IPS-18a (cell line): ENCODE results near the gene PMEPA1.

ENCODE experiments used
- H3K27ac ChIP-seq: one replicate; pipeline ENCODE4 v1.5.1; 2013; ENCODE audit warnings: low read length
- H3K27me3 ChIP-seq: one replicate; pipeline ENCODE4 v1.6.1; 2013; ENCODE audit warnings: mild to moderate bottlenecking, low read length; ENCODE audit not compliant: control insufficient read depth, insufficient read depth
- H3K36me3 ChIP-seq: one replicate; pipeline ENCODE4 v1.6.1; 2013; ENCODE audit warnings: low read depth, low read length; ENCODE audit not compliant: control insufficient read depth
- H3K4me1 ChIP-seq: one replicate; pipeline ENCODE4 v1.6.1; 2013; ENCODE audit warnings: low read depth, low read length; ENCODE audit not compliant: control insufficient read depth
- H3K4me3 ChIP-seq: one replicate; pipeline ENCODE4 v1.5.1; 2013; ENCODE audit warnings: low read length
- H3K9ac ChIP-seq: one replicate; pipeline ENCODE4 v1.6.1; 2013; ENCODE audit warnings: mild to moderate bottlenecking, low read length, moderate library complexity
- H3K9me3 ChIP-seq: one replicate; pipeline ENCODE4 v1.6.1; 2013; ENCODE audit warnings: low read depth, low read length; ENCODE audit not compliant: control insufficient read depth

Gene PMEPA1

GRCh38 chr20:57715268-57715904 lies 5.6 kb upstream of the PMEPA1 start:
- no peaks in the 10 kb centered on the region for H3K9me3 ChIP-seq
- H3K27me3 ChIP-seq, result peaks cover 24% of the 10 kb centered on the region
- no peak overlapping the region for H3K4me3 ChIP-seq
- peaks cover 12% of the 10 kb centered on the region for H3K4me1 ChIP-seq
- no peak overlapping the region for H3K27ac ChIP-seq
- H3K36me3 ChIP-seq, result no peaks in the 10 kb centered on the region
- no peak overlapping the region for H3K9ac ChIP-seq

- H3K9me3 ChIP-seq, result no peaks in the 10 kb centered on the region
- H3K4me3 ChIP-seq, result no peak overlapping the region
- H3K27me3 ChIP-seq, result peaks cover 23% of the 10 kb centered on the region
- H3K9ac ChIP-seq, result no peak overlapping the region
- peaks cover 12% of the 10 kb centered on the region for H3K4me1 ChIP-seq
- H3K27ac ChIP-seq, result no peak overlapping the region
- H3K36me3 ChIP-seq, result no peaks in the 10 kb centered on the region
Measured at GRCh38 chr20:57714409-57715267, 4.8 kb upstream of the PMEPA1 start.

- Histone ChIP-seq H3K4me3 (no peak overlapping the region), H3K4me1 (peaks cover 12% of the 10 kb centered on the region), H3K36me3 (no peaks in the 10 kb centered on the region), H3K9ac (no peak overlapping the region), H3K27ac (no peak overlapping the region), H3K27me3 (peaks cover 19% of the 10 kb centered on the region), H3K9me3 (no peaks in the 10 kb centered on the region)
Measured at GRCh38 chr20:57713951-57714350, 4.1 kb upstream of the PMEPA1 start.

GRCh38 chr20:57713505-57713903 lies 3.7 kb upstream of the PMEPA1 start:
- Histone ChIP-seq H3K9me3 (no peaks in the 10 kb centered on the region), H3K27ac (no peak overlapping the region), H3K4me3 (no peak overlapping the region), H3K4me1 (peaks cover 13% of the 10 kb centered on the region), H3K9ac (no peak overlapping the region), H3K27me3 (peaks cover 23% of the 10 kb centered on the region), H3K36me3 (no peaks in the 10 kb centered on the region)

GRCh38 chr20:57712851-57713504 lies 3.2 kb upstream of the PMEPA1 start:
- Histone ChIP-seq H3K9me3 (no peaks in the 10 kb centered on the region), H3K4me1 (peaks cover 18% of the 10 kb centered on the region), H3K9ac (no peak overlapping the region), H3K27ac (no peak overlapping the region), H3K27me3 (peaks cover 28% of the 10 kb centered on the region), H3K36me3 (no peaks in the 10 kb centered on the region), H3K4me3 (no peak overlapping the region)

GRCh38 chr20:57712341-57712740 lies 2.5 kb upstream of the PMEPA1 start:
- no peak overlapping the region for H3K4me3 ChIP-seq
- H3K9ac ChIP-seq, result no peak overlapping the region
- H3K27me3 ChIP-seq, result peaks cover 33% of the 10 kb centered on the region
- no peak overlapping the region for H3K27ac ChIP-seq
- no peaks in the 10 kb centered on the region for H3K36me3 ChIP-seq
- peaks cover 23% of the 10 kb centered on the region for H3K4me1 ChIP-seq
- no peaks in the 10 kb centered on the region for H3K9me3 ChIP-seq

- no peak overlapping the region for H3K27ac ChIP-seq
Measured at GRCh38 chr20:57711826-57712225, 2.0 kb upstream of the PMEPA1 start.

GRCh38 chr20:57711311-57711712 lies 1.5 kb upstream of the PMEPA1 start:
- Histone ChIP-seq H3K9me3 (no peaks in the 10 kb centered on the region), H3K27me3 (peaks cover 33% of the 10 kb centered on the region), H3K4me1 (peaks cover 29% of the 10 kb centered on the region), H3K9ac (peak overlapping the region; percentile 90), H3K4me3 (peak overlapping the region; percentile 91), H3K36me3 (no peaks in the 10 kb centered on the region), H3K27ac (no peak overlapping the region)

More at GRCh38 chr20:57711826-57712225, 2.0 kb upstream of the PMEPA1 start:
- Histone ChIP-seq H3K4me3 (no peak overlapping the region), H3K9me3 (no peaks in the 10 kb centered on the region), H3K27me3 (peaks cover 33% of the 10 kb centered on the region), H3K4me1 (peaks cover 25% of the 10 kb centered on the region), H3K36me3 (no peaks in the 10 kb centered on the region), H3K9ac (no peak overlapping the region)

- Histone ChIP-seq H3K4me3 (peak overlapping the region; percentile 91), H3K9ac (peak overlapping the region; percentile 90)
Measured at GRCh38 chr20:57710841-57711240, 1.0 kb upstream of the PMEPA1 start.

GRCh38 chr20:57708694-57709673 lies 831 bp downstream of the PMEPA1 start:
- Histone ChIP-seq H3K4me1 (peaks cover 29% of the 10 kb centered on the region), H3K27me3 (peaks cover 33% of the 10 kb centered on the region), H3K9ac (peak overlapping the region; percentile 64), H3K36me3 (no peaks in the 10 kb centered on the region), H3K4me3 (peak overlapping the region; percentile 84), H3K9me3 (no peaks in the 10 kb centered on the region), H3K27ac (no peak overlapping the region)

More at GRCh38 chr20:57710841-57711240, 1.0 kb upstream of the PMEPA1 start:
- H3K9me3 ChIP-seq, result no peaks in the 10 kb centered on the region
- no peaks in the 10 kb centered on the region for H3K36me3 ChIP-seq
- peaks cover 29% of the 10 kb centered on the region for H3K4me1 ChIP-seq
- no peak overlapping the region for H3K27ac ChIP-seq
- peaks cover 33% of the 10 kb centered on the region for H3K27me3 ChIP-seq
